GM19438 (cell line): ENCODE data around the gene CTIF.

Experiments
- ATAC-seq: cut with Tn5 transposase; IDR thresholded peaks from one replicate; pipeline ENCODE4 v1.9.1; 2021; ENCODE audit warnings: low read depth; ENCODE audit not compliant: unreplicated experiment

The CTIF gene

DNA sequence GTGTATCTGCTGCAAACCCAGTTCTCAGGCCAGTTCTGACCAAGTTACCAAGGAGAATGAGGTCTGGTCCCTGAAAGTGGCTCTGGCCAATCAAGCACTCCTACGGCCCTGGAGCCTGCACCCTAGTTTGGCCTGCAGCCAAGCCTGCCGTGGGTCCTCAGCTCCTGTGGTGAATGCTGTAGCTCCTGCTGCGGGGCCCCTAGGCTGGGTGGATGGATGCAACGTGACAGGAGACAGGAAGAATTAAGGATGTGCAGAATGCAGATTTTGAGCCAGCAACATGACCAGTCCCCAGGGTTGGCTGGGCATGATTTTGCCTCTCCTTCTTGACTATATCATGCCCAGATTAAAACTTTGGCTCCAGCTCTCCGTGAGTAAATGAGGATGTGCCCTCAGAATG, 314.8 kb downstream of the CTIF start:
- no peak for ATAC-seq

- ATAC-seq, result no peak
Measured at GRCh38 chr18:48854780-48855179, 315.9 kb downstream of the CTIF start.

DNA sequence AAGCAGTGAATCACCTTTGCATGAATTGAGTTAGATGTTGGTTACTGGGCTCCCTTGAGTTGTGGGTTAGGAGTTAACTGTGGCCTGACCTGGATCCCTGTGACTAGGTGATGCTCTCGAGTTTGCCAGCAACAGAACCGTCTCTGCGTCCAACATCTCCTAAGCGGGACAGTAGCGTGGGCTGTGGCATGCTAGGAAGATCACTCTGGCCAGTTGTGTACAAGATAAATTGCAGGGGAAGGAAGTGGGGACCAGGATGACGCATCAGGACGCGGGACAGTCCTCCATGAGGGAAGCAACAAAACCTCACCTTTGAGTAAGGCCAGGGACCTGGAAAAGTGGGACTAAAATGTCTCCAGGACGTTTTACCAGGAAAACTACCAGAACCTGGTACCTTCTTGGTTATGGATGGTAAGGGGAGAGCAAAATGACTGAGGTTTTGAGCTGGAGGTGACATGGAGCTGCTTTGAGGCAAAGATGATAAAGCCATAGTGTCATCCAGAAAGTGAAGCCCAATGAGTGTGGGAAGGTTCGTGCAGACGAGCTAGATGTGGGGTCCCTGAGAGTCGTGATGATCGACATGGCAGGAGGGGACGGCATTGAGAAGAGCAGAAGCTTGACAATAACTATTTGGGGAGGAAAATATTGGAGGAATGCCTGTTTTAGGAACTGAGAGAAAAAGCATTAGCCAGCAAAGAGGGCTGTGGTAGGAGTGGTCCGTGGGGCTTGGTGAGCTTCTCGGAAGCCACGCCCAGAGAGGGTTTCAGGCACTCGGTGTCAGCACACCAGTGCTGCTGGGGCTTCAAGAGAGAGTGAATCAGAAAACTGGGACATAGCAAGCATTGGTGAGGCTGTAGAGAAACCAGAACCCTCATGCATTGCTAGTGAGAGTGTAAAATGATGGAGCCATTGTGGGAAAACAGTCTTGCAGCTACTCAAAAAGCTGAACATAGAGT, 316.9 kb downstream of the CTIF start:
- ATAC-seq, result no peak

DNA sequence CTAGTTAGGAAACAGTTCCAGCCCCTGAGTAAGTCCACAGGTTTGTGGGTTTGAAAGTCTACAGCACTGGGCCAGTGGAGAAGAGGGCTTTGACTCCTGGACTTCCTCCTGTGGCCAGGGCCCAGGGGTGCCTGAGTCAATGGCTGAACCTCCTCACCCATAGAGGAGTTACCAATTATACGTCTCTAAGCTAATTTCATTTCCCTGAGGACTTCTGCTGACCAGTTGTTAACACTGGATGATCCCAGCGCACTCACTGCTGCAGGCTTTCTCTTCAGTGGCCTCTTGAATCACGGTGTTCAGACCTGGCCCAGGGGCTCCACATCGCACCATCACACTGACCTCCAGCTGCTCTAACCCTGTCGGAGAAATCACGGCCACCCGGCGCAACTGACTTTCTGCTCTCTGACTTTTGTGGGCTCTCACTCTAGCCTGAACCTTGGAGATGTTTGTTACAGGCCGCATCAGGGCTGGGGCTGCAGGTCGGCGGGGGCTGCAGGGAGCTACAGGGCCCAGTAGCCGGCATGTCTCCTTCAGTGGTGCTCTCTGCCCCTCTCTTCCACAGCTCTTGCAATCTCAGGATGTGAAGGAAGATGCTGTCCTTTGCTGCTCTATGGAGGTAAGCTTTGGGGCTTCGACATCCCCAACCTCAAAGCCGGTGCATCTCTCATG, 318.3 kb downstream of the CTIF start:
- no peak for ATAC-seq

DNA sequence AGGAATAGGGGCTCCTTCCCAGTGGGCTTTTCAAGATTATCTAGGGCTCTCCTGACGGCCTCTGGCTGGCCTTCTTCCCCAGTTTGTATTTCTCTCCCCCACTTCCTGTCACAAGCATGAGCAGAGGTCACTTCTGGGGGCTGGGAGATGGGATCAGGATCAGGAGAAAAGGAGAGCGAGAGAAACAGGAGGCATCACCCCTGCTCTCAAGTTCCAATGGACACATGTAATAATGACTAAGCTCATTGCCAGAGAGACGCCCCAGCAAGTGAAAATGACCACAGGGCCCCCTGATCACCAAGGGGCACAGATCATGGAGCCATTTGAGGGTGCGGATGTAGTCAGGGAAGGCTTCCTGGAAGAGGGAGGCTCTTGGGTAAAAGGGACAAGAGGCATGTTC, 319.8 kb downstream of the CTIF start:
- no peak for ATAC-seq

GRCh38 chr18:48859311-48860268, 320.8 kb downstream of the CTIF start:
- no peak for ATAC-seq

DNA sequence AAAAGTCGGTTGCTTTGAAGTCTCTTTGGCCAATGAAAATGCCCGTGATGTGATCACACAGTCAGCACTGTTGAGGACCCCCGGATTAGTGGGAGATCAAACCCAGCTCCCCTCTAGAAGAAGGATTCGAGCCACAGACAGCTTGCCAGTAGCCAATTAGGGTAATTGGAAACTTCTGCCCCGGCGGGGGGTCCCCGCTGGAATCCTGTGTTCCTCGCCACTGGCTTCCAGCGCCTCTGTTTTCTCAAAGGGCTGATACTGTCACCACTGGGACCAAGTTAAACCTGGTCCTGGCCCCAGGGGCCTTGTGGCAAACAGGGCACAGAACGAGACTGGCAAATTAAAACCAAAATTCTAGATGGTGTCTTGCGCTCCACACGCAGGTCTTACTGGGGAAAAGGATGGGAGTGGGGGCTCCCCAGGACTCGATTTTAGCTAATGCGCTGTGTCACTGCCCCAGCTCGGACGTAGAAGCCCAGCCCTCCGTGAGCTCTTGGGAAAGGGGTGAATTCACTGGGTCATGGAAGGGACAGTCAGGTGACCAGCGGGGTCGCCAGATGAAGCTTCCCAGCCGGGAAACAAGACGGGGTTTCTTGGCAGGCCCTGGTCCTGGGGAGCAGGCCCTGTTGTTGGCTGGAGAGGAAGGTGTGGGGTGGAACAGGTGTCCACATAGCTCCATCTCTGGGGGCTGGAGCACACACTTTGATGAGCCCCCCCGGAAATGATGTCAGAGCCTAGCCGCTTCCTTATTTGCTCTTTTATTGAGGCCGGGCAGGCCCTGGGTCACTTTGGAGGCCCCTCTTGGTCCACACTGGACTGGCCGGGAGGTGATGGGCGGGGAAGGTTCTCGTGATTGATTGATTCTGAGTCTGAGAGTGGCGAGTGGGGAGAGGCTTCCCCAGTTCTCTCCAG, 321.7 kb downstream of the CTIF start:
- ATAC-seq, result no peak

DNA sequence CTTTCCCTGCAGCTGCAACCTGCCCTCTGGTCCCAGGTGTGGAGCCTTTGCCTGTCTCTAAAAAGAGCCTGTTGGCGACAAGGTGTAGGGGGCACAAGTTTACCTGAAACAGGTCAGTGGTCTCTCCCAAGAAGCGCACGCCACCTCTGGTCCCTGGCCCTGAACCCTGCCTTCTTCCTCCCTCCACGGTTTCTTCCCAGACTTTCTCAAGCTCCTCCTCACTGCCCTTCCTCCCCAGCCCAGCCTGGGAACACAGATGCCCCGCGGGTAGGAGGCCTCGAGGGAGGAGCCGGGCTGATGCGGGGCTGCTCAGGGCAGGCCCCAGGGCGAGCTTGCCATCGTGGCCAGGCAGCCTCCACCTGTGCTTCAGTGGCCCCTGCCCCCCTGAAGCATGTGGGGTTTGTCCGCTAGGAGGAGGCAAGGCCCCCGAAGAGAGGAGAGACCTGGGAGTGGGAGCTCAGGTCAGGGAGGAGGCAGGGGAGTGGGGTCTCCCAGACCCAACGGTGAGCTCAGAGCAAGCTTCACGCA, 322.4 kb downstream of the CTIF start:
- no peak for ATAC-seq

GRCh38 chr18:48862132-48862531, 323.3 kb downstream of the CTIF start:
- ATAC-seq, result no peak

GRCh38 chr18:48862678-48863270, 323.9 kb downstream of the CTIF start:
- no peak for ATAC-seq

GRCh38 chr18:48863432-48864065, 324.7 kb downstream of the CTIF start:
- ATAC-seq, result no peak

GRCh38 chr18:48864876-48865275, 326.0 kb downstream of the CTIF start:
- ATAC-seq, result no peak

- no peak for ATAC-seq
Measured at GRCh38 chr18:48866028-48866733, 327.4 kb downstream of the CTIF start.

DNA sequence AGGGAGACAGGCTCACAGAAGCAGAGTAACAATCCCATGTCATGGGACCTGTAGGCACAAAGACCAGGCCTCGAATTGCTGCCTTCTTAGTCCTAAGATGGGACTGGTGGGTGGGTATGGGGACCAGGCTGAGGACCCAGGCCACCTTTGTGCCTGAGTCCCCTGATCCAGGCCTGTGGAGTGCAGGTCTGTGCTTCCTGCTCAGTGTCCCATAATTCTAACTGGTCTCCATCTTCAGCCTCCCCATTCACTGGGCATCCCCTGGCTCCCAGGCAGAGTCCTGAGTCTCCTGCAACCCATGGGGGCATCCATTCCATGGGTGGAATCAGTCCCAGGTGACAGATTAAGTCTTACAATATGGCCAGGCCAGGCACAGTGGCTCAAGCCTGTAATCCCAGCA, 328.0 kb downstream of the CTIF start:
- no peak for ATAC-seq

GRCh38 chr18:48867978-48868377, 329.1 kb downstream of the CTIF start:
- no peak for ATAC-seq

DNA sequence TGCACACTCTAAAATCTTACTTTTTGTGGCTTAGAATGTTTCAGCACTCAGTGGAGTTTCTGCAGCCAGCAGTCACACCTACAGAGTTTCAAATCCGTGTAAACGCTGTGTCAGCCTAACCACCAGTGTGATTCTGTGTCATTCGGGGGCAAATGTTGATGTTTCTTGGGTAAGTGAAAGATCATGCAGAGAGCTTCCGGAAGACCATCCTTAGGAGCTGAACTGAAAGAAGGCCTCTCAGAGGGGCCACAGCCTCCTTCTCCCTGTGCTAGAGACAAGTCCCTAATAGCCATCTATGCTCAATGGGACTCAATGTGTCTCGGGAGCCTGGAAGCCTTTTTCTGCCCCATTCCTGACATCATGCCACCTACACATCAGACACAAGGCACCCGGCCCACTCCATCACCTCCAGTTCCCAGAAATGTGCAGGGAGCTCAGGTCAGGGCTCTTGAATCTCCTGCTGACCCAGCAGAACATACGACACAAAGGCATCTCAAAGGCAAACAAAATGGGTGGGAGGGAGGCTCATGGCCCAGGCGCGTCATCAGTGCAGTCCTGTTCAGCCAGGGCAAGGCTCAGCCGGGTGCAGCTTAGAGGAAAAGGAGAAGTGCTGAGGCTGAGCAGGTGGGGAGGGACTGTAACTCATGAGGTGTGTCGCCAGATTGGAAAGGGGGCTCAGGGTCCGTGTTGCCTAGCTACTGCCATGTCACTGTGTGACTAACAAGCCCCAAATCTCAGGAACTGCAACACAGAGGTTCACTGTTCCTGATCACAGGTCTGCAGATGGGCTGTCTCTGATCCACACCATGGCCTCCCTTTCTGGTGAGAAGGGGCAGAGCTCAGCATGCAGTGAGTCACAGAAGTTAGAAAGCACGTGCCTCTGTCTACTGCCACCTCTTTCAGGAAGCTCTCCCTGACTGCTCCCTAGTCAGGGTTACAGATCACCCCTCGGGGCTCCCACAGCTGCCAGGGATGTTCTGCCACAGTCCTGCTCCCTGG, 329.9 kb downstream of the CTIF start:
- ATAC-seq, result peak; percentile 85

DNA sequence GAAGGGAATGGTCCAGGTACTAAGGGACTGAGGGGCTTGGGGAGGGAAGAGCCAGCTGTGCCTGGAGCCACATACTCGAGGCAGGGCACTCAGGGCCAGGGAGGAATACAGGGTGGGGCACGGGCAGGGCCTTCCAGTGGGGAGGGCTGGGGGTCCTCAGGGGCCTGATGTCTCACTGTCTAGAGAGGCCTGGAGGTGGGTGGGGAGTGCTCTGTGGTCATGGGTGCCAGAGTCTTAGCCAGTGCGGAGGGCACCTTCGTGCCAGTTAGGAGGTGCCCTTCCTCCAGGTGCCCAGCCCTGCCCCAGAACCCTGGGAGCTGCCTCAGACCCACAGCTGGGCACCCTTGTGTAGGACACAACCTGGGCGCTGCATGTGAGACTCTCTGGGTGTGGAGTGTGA, 330.8 kb downstream of the CTIF start:
- no peak for ATAC-seq
